ENCODE data around the gene PRDM16.

PRDM16 gene

GRCh38 chr1:3451994-3452865, 383.2 kb downstream of the PRDM16 start:
- no peak for TF ChIP-seq CTCF (IDR thresholded peaks at IDR 0.05; ENCODE audit: low read depth, low read length, missing control alignments)
- no peak overlapping the region for H3K4me3 ChIP-seq (ENCODE audit: low read depth, low read length)
- DNase-seq (ENCODE audit: low read depth) = no peak

- DNase-seq (ENCODE audit: low read depth) = no peak
- no peak overlapping the region for H3K4me3 ChIP-seq (ENCODE audit: low read depth, low read length)
- no peak for TF ChIP-seq CTCF (IDR thresholded peaks at IDR 0.05; ENCODE audit: low read depth, low read length, missing control alignments)
Observed at GRCh38 chr1:3452866-3453175, 383.8 kb downstream of the PRDM16 start.

- peak; percentile 95 for TF ChIP-seq CTCF (IDR thresholded peaks at IDR 0.05; ENCODE audit: low read depth, low read length, missing control alignments)
- H3K4me3 ChIP-seq (ENCODE audit: low read depth, low read length) = no peak overlapping the region
- peak; percentile 3 for DNase-seq (ENCODE audit: low read depth)
Observed at GRCh38 chr1:3453203-3453761, 384.3 kb downstream of the PRDM16 start.

- DNase-seq (ENCODE audit: low read depth) = no peak
- H3K4me3 ChIP-seq (ENCODE audit: low read depth, low read length) = no peak within 1 kb of the TSS
- TF ChIP-seq CTCF (IDR thresholded peaks at IDR 0.05; ENCODE audit: low read depth, low read length, missing control alignments) = peak; percentile 6
Observed at GRCh38 chr1:3453891-3454810, 385.1 kb downstream of the PRDM16 start, which contains the start of gene ARHGEF16. ARHGEF16 (plus strand) TSS chr1:3454665; CDS start chr1:3463085, 8,420 bp downstream.

- TF ChIP-seq CTCF (IDR thresholded peaks at IDR 0.05; ENCODE audit: low read depth, low read length, missing control alignments) = no peak
- no peak for DNase-seq (ENCODE audit: low read depth)
- no peak overlapping the region for H3K4me3 ChIP-seq (ENCODE audit: low read depth, low read length)
Observed at GRCh38 chr1:3454811-3455618, 386.0 kb downstream of the PRDM16 start.
